ENCODE data around the gene HDAC4.

DNA sequence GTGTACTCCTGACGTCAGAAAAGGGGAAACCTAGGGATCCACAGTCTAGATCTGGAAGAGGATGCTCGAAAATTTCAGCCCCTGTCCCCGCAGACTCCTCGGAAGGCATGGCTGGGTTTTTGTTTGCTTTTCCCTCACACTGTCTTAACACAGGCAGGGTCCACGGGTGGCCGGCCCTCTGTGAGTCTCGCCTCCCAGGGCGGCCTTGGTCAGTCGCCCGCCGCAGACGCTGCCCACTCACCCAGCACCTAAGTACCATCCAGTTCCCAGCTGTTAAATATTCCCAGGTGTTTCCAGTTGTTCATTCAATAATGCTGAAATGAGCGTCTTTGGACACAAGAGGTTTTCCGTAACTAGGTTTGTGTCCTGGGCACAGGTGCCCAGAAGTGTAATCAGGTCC is 359.8 kb downstream of the HDAC4 start:
- no peak for TF ChIP-seq CTCF (IDR thresholded peaks at IDR 0.05; ENCODE audit: low read length)
- no peak for TF ChIP-seq EZH2 (IDR thresholded peaks at IDR 0.05; ENCODE audit: borderline replicate concordance, low read length)
